Measurements from ENCODE around the gene ICE2.

DNA sequence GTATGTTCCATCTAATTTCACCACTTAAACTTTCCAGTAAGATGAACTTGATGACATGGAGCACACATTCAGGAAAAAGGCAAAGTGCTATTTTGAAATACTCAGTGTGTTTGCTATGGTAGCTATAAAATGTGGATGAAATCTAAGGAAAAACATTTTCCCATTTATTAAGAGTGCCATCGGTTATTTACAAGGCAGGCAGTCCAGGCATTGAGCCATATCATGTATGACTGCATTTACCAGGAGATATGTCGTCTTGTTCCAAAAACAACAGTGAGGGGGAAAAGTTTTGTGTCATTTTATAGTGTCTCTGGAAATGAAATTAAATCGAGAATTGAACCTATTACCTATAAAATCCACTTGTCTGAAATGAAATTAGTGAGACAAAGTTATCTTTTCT lies 94.9 kb downstream of the ICE2 start:
- TF ChIP-seq, protein P1, sequence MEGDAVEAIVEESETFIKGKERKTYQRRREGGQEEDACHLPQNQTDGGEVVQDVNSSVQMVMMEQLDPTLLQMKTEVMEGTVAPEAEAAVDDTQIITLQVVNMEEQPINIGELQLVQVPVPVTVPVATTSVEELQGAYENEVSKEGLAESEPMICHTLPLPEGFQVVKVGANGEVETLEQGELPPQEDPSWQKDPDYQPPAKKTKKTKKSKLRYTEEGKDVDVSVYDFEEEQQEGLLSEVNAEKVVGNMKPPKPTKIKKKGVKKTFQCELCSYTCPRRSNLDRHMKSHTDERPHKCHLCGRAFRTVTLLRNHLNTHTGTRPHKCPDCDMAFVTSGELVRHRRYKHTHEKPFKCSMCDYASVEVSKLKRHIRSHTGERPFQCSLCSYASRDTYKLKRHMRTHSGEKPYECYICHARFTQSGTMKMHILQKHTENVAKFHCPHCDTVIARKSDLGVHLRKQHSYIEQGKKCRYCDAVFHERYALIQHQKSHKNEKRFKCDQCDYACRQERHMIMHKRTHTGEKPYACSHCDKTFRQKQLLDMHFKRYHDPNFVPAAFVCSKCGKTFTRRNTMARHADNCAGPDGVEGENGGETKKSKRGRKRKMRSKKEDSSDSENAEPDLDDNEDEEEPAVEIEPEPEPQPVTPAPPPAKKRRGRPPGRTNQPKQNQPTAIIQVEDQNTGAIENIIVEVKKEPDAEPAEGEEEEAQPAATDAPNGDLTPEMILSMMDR (conservative IDR thresholded peaks at IDR 0.05; ENCODE audit: low read depth, low read length): no peak
- TF ChIP-seq RAD21 (IDR thresholded peaks at IDR 0.05; ENCODE audit: low read length): no peak
- no peak for TF ChIP-seq SMC3 (IDR thresholded peaks at IDR 0.05; ENCODE audit: low read depth, low read length)

Measured in IMR-90 (cell line).